PC-9 (cell line): ENCODE data around the gene RTF2.

Experiments used
- EZH2 ChIP-seq: fragments of 200-600 bp; sonication (generic); IDR thresholded peaks from 2 replicates; pipeline ENCODE4 v1.8.0; 2017; ENCODE audit warnings: antibody characterized with exemption, low read depth
- TF ChIP-seq, protein P1 (sequence below): fragments of 200-600 bp; sonication (generic); conservative IDR thresholded peaks from 2 replicates; pipeline ENCODE4 v1.6.1; 2017; ENCODE audit warnings: mixed run types, antibody characterized with exemption, mild to moderate bottlenecking, moderate library complexity

- no peak for TF ChIP-seq EZH2
- TF ChIP-seq, protein P1, sequence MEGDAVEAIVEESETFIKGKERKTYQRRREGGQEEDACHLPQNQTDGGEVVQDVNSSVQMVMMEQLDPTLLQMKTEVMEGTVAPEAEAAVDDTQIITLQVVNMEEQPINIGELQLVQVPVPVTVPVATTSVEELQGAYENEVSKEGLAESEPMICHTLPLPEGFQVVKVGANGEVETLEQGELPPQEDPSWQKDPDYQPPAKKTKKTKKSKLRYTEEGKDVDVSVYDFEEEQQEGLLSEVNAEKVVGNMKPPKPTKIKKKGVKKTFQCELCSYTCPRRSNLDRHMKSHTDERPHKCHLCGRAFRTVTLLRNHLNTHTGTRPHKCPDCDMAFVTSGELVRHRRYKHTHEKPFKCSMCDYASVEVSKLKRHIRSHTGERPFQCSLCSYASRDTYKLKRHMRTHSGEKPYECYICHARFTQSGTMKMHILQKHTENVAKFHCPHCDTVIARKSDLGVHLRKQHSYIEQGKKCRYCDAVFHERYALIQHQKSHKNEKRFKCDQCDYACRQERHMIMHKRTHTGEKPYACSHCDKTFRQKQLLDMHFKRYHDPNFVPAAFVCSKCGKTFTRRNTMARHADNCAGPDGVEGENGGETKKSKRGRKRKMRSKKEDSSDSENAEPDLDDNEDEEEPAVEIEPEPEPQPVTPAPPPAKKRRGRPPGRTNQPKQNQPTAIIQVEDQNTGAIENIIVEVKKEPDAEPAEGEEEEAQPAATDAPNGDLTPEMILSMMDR = no peak
Measured at GRCh38 chr20:56487216-56487615, 18.8 kb downstream of the RTF2 start.
